ENCODE data around the gene SGK1. TPM values are rescaled to one million over a fixed set of nuclear protein-coding genes. Genes with fewer than 3 reads are reported as not detected.
"Not testable (repeated sequence)": the region's sequence is repeated elsewhere in the genome, so short reads cannot be mapped to it uniquely, and the experiment has no call there.

Gene SGK1
- total and polyA plus RNA-seq, 2 donors (not counting 1 experiment from before 2014, with no cell fraction given), result 37.3 to 57.8 TPM

GRCh38 chr6:134328792-134329191, 10.9 kb upstream of the SGK1 start:
- TF ChIP-seq CTCF (IDR thresholded peaks at IDR 0.05) (no peak), EZH2 (IDR thresholded peaks at IDR 0.05; ENCODE audit: borderline replicate concordance, insufficient read depth, low read depth, low read length, poor library complexity, severe bottlenecking) (no peak)
- ChIA-PET CTCF (interaction anchor here (1.3 kb wide), 1 partner anchor 151 kb away, joined by 4 read pairs; no protein-coding TSS in a partner anchor), POLR2A (no interaction called here)
- Histone ChIP-seq H2AFZ (ENCODE audit: insufficient read depth, low read depth, low read length, poor library complexity, severe bottlenecking) (no peak overlapping the region), H3K4me2 (replicated peaks; ENCODE audit: low read depth, low read length, poor library complexity, severe bottlenecking) (no peak overlapping the region), H3K27me3 (replicated peaks in 1 of 4; ENCODE audit: control extremely low read depth in 1 of 4, control insufficient read depth in 3 of 4, insufficient read depth in 4 of 4, low read length in 3 of 4) (no peaks in the 10 kb centered on the region), H3K4me1 (ENCODE audit: control insufficient read depth in 2 of 2, insufficient read depth in 2 of 2, low read length in 2 of 2) (no peaks in the 10 kb centered on the region), H3K79me2 (ENCODE audit: control insufficient read depth, insufficient read depth, low read length) (no peaks in the 10 kb centered on the region), H3K9me3 (ENCODE audit: control extremely low read depth in 1 of 3, control insufficient read depth in 2 of 3, insufficient read depth in 1 of 3, low read length in 2 of 3) (peaks cover 0 to 6% (median 4%) of the 10 kb centered on the region in 3 donors), H3K36me3 (replicated peaks in 1 of 2; ENCODE audit: control extremely low read depth in 1 of 2, control insufficient read depth in 1 of 2, extremely low read depth in 1 of 2, insufficient read depth in 2 of 2, low read length in 1 of 2) (no peaks in the 10 kb centered on the region), H3K27ac (ENCODE audit: low read length in 2 of 2) (no peak overlapping the region), H3K4me3 (ENCODE audit: control extremely low read depth in 1 of 5, extremely low read depth in 1 of 5, insufficient read depth in 1 of 5, low read depth in 2 of 5, low read length in 4 of 5) (no peak overlapping the region), H3K9ac (ENCODE audit: low read length) (no peak overlapping the region), H4K20me1 (ENCODE audit: control insufficient read depth, insufficient read depth, low read length, poor library complexity, severe bottlenecking) (no peaks in the 10 kb centered on the region)
- H3K27me3 Mint-ChIP-seq, result no peaks in the 10 kb centered on the region
- no peaks in the 10 kb centered on the region for H3K9me3 Mint-ChIP-seq (ENCODE audit: insufficient read depth)
- intact Hi-C loops (cut with micrococcal nuclease), result no loop called here
- ATAC-seq (ENCODE audit: low read depth) (no peak), DNase-seq (no peak)
- no peak overlapping the region for H3K4me3 Mint-ChIP-seq
- WGBS (ENCODE audit: insufficient coverage), result no CpG with 5 or more reads among the region's 2 CpGs
- no peak overlapping the region for H3K27ac Mint-ChIP-seq
- H3K4me1 Mint-ChIP-seq, result no peaks in the 10 kb centered on the region

- intact Hi-C loops (cut with micrococcal nuclease), result no loop called here
- H3K9me3 ChIP-seq (ENCODE audit: control extremely low read depth in 1 of 3, control insufficient read depth in 2 of 3, insufficient read depth in 1 of 3, low read length in 2 of 3), result peaks cover 0 to 6% (median 4%) of the 10 kb centered on the region in 3 donors
- WGBS (ENCODE audit: insufficient coverage), result 100% methylated on average over 2 of the region's 2 CpGs
- H3K27me3 ChIP-seq (replicated peaks in 1 of 4; ENCODE audit: control extremely low read depth in 1 of 4, control insufficient read depth in 3 of 4, insufficient read depth in 4 of 4, low read length in 3 of 4), result no peaks in the 10 kb centered on the region
- no peaks in the 10 kb centered on the region for H3K9me3 Mint-ChIP-seq (ENCODE audit: insufficient read depth)
- H3K27ac ChIP-seq (ENCODE audit: low read length in 2 of 2), result no peak overlapping the region
- no peaks in the 10 kb centered on the region for H3K4me1 ChIP-seq (ENCODE audit: control insufficient read depth in 2 of 2, insufficient read depth in 2 of 2, low read length in 2 of 2)
- H4K20me1 ChIP-seq (ENCODE audit: control insufficient read depth, insufficient read depth, low read length, poor library complexity, severe bottlenecking), result no peaks in the 10 kb centered on the region
- ATAC-seq (ENCODE audit: low read depth) (no peak), DNase-seq (no peak)
- H3K4me1 Mint-ChIP-seq, result no peaks in the 10 kb centered on the region
- no peaks in the 10 kb centered on the region for H3K27me3 Mint-ChIP-seq
- no peak overlapping the region for H3K4me3 Mint-ChIP-seq
- H3K9ac ChIP-seq (ENCODE audit: low read length), result no peak overlapping the region
- H3K27ac Mint-ChIP-seq, result no peak overlapping the region
- ChIA-PET CTCF (interaction anchor here (1.3 kb wide), 1 partner anchor 150 kb away, joined by 4 read pairs; no protein-coding TSS in a partner anchor), POLR2A (no interaction called here)
- no peak overlapping the region for H3K4me2 ChIP-seq (replicated peaks; ENCODE audit: low read depth, low read length, poor library complexity, severe bottlenecking)
- TF ChIP-seq EZH2 (IDR thresholded peaks at IDR 0.05; ENCODE audit: borderline replicate concordance, insufficient read depth, low read depth, low read length, poor library complexity, severe bottlenecking) (no peak), CTCF (IDR thresholded peaks at IDR 0.05) (no peak)
- no peaks in the 10 kb centered on the region for H3K36me3 ChIP-seq (replicated peaks in 1 of 2; ENCODE audit: control extremely low read depth in 1 of 2, control insufficient read depth in 1 of 2, extremely low read depth in 1 of 2, insufficient read depth in 2 of 2, low read length in 1 of 2)
- H3K4me3 ChIP-seq (ENCODE audit: control extremely low read depth in 1 of 5, extremely low read depth in 1 of 5, insufficient read depth in 1 of 5, low read depth in 2 of 5, low read length in 4 of 5), result no peak overlapping the region
- no peaks in the 10 kb centered on the region for H3K79me2 ChIP-seq (ENCODE audit: control insufficient read depth, insufficient read depth, low read length)
- no peak overlapping the region for H2AFZ ChIP-seq (ENCODE audit: insufficient read depth, low read depth, low read length, poor library complexity, severe bottlenecking)
Measured at GRCh38 chr6:134328138-134328537, 10.2 kb upstream of the SGK1 start.

- 100% methylated on average over 1 of the region's 4 CpGs for WGBS (ENCODE audit: insufficient coverage)
- H3K4me2 ChIP-seq (replicated peaks; ENCODE audit: low read depth, low read length, poor library complexity, severe bottlenecking); H3K4me3 Mint-ChIP-seq; H2AFZ ChIP-seq (ENCODE audit: insufficient read depth, low read depth, low read length, poor library complexity, severe bottlenecking); CTCF ChIA-PET; H3K4me3 ChIP-seq (ENCODE audit: control extremely low read depth in 1 of 5, extremely low read depth in 1 of 5, insufficient read depth in 1 of 5, low read depth in 2 of 5, low read length in 4 of 5); DNase-seq; H3K4me1 Mint-ChIP-seq; H3K27ac Mint-ChIP-seq; H3K9me3 ChIP-seq (ENCODE audit: control extremely low read depth in 1 of 3, control insufficient read depth in 2 of 3, insufficient read depth in 1 of 3, low read length in 2 of 3); H3K9me3 Mint-ChIP-seq (ENCODE audit: insufficient read depth); H3K9ac ChIP-seq (ENCODE audit: low read length); H3K79me2 ChIP-seq (ENCODE audit: control insufficient read depth, insufficient read depth, low read length); intact Hi-C loops (cut with micrococcal nuclease); H3K4me1 ChIP-seq (ENCODE audit: control insufficient read depth in 2 of 2, insufficient read depth in 2 of 2, low read length in 2 of 2); ATAC-seq (ENCODE audit: low read depth); H3K27me3 ChIP-seq (replicated peaks in 1 of 4; ENCODE audit: control extremely low read depth in 1 of 4, control insufficient read depth in 3 of 4, insufficient read depth in 4 of 4, low read length in 3 of 4); H3K36me3 ChIP-seq (replicated peaks in 1 of 2; ENCODE audit: control extremely low read depth in 1 of 2, control insufficient read depth in 1 of 2, extremely low read depth in 1 of 2, insufficient read depth in 2 of 2, low read length in 1 of 2); POLR2A ChIA-PET; H3K27ac ChIP-seq (ENCODE audit: low read length in 2 of 2); H3K27me3 Mint-ChIP-seq; H4K20me1 ChIP-seq (ENCODE audit: control insufficient read depth, insufficient read depth, low read length, poor library complexity, severe bottlenecking): not testable (repeated sequence)
Measured at GRCh38 chr6:134326192-134326591, 8.3 kb upstream of the SGK1 start.
